ENCODE results near the gene SRSF4.

The SRSF4 gene

GRCh38 chr1:29200906-29201594 is 19.4 kb upstream of the SRSF4 start:
- DNase-seq: peak; percentile 43

- DNase-seq: no peak
Observed at GRCh38 chr1:29197993-29198392, 16.3 kb upstream of the SRSF4 start.

- DNase-seq: peak; percentile 47
Observed at GRCh38 chr1:29197590-29197924, 15.9 kb upstream of the SRSF4 start.

GRCh38 chr1:29196863-29197589 is 15.3 kb upstream of the SRSF4 start:
- DNase-seq: peak; percentile 93

- no peak for DNase-seq
Observed at GRCh38 chr1:29195881-29196291, 14.2 kb upstream of the SRSF4 start.

GRCh38 chr1:29193879-29194455 is 12.3 kb upstream of the SRSF4 start:
- DNase-seq: no peak

GRCh38 chr1:29190718-29191117 is 9.0 kb upstream of the SRSF4 start:
- DNase-seq: no peak

- DNase-seq: no peak
Observed at GRCh38 chr1:29186707-29187106, 5.0 kb upstream of the SRSF4 start.

- no peak for DNase-seq
Observed at GRCh38 chr1:29186252-29186651, 4.6 kb upstream of the SRSF4 start.

GRCh38 chr1:29183287-29183686 is 1.6 kb upstream of the SRSF4 start:
- no peak for DNase-seq

- no peak for DNase-seq
Observed at GRCh38 chr1:29180497-29181412, 945 bp downstream of the SRSF4 start.

- DNase-seq: no peak
Observed at GRCh38 chr1:29179641-29180184, 2.0 kb downstream of the SRSF4 start.

- no peak for DNase-seq
Observed at GRCh38 chr1:29177022-29177705, 4.5 kb downstream of the SRSF4 start.

GRCh38 chr1:29176576-29176975 is 5.1 kb downstream of the SRSF4 start:
- peak; percentile 52 for DNase-seq

- no peak for DNase-seq
Observed at GRCh38 chr1:29172415-29172939, 9.2 kb downstream of the SRSF4 start.

- DNase-seq: no peak
Observed at GRCh38 chr1:29171521-29171920, 10.2 kb downstream of the SRSF4 start.

- DNase-seq: peak; percentile 52
Observed at GRCh38 chr1:29171089-29171488, 10.6 kb downstream of the SRSF4 start.

- no peak for DNase-seq
Observed at GRCh38 chr1:29169976-29170375, 11.7 kb downstream of the SRSF4 start.

GRCh38 chr1:29167904-29168303 is 13.8 kb downstream of the SRSF4 start:
- DNase-seq: no peak

- no peak for DNase-seq
Observed at GRCh38 chr1:29166291-29166878, 15.3 kb downstream of the SRSF4 start.

- DNase-seq: no peak
Observed at GRCh38 chr1:29164588-29164987, 17.1 kb downstream of the SRSF4 start.

Measured in fibroblast of skin of scalp (primary cell).